ENCODE measurements around the gene TRAPPC6A. TPM values are rescaled to one million over a fixed set of nuclear protein-coding genes. Genes with fewer than 3 reads are reported as not detected.

The TRAPPC6A gene
- total and polyA plus RNA-seq, 9 of the 15 experiments (the other 6 are each of a cell fraction or from before 2014, with no cell fraction given) = 0.82 to 23.6 (median 11.6) TPM

DNA sequence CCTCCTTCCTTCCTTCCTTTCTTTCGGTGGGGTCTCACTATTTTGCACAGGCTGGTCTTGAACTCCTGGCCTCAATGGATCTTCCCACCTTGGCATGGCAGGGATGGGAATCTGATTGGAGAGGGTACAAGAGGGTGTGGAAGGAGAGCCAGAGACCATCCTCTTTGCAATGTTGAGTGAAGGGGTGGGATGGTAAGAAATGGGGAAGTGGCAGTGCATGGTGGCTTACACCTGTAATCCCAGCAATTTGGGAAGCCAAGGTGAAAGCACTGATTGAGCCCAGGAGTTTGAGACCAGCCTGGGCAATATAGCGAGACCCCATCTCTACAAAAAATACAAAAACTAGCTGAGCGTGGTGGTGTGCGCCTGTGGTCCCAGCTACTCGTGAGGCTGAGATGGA lies 6.1 kb upstream of the TRAPPC6A start:
- CTCF ChIA-PET (ENCODE audit: low intra/inter-chr PET ratio) = no interaction called here

DNA sequence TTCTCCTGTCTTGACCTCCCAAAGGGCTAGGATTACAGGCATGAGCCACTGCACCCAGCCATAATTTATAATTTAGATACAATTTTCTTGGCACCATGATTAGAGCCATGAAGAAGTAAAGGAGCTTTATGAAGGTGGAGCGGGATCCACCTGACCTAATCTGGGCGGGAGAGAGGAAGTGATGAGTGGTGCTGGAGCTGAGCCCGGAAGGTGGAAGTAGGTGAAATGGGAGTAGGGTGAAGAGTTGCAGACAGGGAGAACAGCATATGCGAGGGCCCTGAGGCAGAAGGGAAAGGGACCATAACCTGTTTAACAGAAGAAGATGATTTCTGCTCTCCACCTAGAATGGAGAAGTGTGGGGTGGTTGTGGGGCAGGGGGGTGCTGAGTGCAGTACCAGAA lies 4.7 kb upstream of the TRAPPC6A start:
- ChIA-PET CTCF (ENCODE audit: low intra/inter-chr PET ratio) (no interaction called here), POLR2A (interaction anchor here (0.5 to 1.9 kb wide), 6 partner anchors 10 to 157 kb away, joined by 3 to 6 read pairs (median 3); no protein-coding TSS in a partner anchor)
- Histone ChIP-seq H3K4me2 (ENCODE audit: insufficient read depth, low read length) (no peak overlapping the region), H3K27me3 (ENCODE audit: control insufficient read depth in 2 of 2, insufficient read depth in 2 of 2, low read length in 2 of 2) (no peaks in the 10 kb centered on the region), H3K79me2 (ENCODE audit: control insufficient read depth, insufficient read depth, low read length) (peaks cover 33% of the 10 kb centered on the region), H3K27ac (ENCODE audit: extremely low read depth, low read depth, low read length) (no peak overlapping the region), H2AFZ (ENCODE audit: low read depth, low read length) (no peak overlapping the region), H3K4me1 (replicated peaks in 1 of 2; ENCODE audit: control insufficient read depth in 2 of 2, insufficient read depth in 2 of 2, low read length in 2 of 2) (peaks cover 14 to 37% of the 10 kb centered on the region in 2 experiments), H3K9ac (ENCODE audit: insufficient read depth in 1 of 2, low read depth in 2 of 2, low read length in 2 of 2) (no peak overlapping the region), H3K4me3 (no peak overlapping the region), H4K20me1 (replicated peaks; ENCODE audit: control insufficient read depth, insufficient read depth, low read length) (no peaks in the 10 kb centered on the region), H3K9me1 (ENCODE audit: control insufficient read depth, insufficient read depth, low read length) (no peaks in the 10 kb centered on the region), H3K9me3 (replicated peaks; ENCODE audit: control insufficient read depth, insufficient read depth, low read depth, low read length) (no peaks in the 10 kb centered on the region), H3K36me3 (ENCODE audit: control insufficient read depth, insufficient read depth, low read length) (peaks cover 13% of the 10 kb centered on the region; the same call in 2 of the 3 replicates)
- FAIRE-seq (no peak), DNase-seq (ENCODE audit: extremely low read depth in 1 of 4, low spot score in 3 of 4) (peak in 1 of 4 experiments; percentile 7), ATAC-seq (no peak)
- intact Hi-C loops (cut with micrococcal nuclease) (no loop called here), in situ Hi-C loops (cut with MboI) (no loop called here)
- WGBS (ENCODE audit: insufficient coverage, low coverage, missing lambda C conversion rate) = 64% methylated on average over 4 of the region's 4 CpGs
- BruUV-seq (replicated peaks) = no TSS peak
- TF ChIP-seq, protein P1, sequence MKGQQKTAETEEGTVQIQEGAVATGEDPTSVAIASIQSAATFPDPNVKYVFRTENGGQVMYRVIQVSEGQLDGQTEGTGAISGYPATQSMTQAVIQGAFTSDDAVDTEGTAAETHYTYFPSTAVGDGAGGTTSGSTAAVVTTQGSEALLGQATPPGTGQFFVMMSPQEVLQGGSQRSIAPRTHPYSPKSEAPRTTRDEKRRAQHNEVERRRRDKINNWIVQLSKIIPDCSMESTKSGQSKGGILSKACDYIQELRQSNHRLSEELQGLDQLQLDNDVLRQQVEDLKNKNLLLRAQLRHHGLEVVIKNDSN (CRISPR knock-in tag; IDR thresholded peaks at IDR 0.05) = no peak
- peak; percentile 64; the same call in 1 of the 2 replicates for TF ChIP-seq SPI1 (IDR thresholded peaks at IDR 0.05; ENCODE audit: borderline replicate concordance, low read depth, low read length)
- TF ChIP-seq ETV5 (CRISPR knock-in tag; IDR thresholded peaks at IDR 0.05; ENCODE audit: low read depth) = no peak
- TF ChIP-seq FOXJ2 (tag; IDR thresholded peaks at IDR 0.05) = no peak
- no peak for TF ChIP-seq HCFC1 (IDR thresholded peaks at IDR 0.05; ENCODE audit: low read depth, low read length)
- TF ChIP-seq NFIC (IDR thresholded peaks at IDR 0.05) = peak; percentile 7; the same call in 1 of the 2 replicates
- TF ChIP-seq DPF2 (IDR thresholded peaks at IDR 0.05) = no peak

More for the DNA sequence above, 6.1 kb upstream of the TRAPPC6A start:
- DNase-seq (ENCODE audit: extremely low read depth in 1 of 4, low spot score in 3 of 4) (no peak), FAIRE-seq (no peak), ATAC-seq (no peak)
- 84% methylated on average over 5 of the region's 5 CpGs for WGBS (ENCODE audit: insufficient coverage, low coverage, missing lambda C conversion rate)
- peaks cover 27% of the 10 kb centered on the region for H3K79me2 ChIP-seq (ENCODE audit: control insufficient read depth, insufficient read depth, low read length)
- intact Hi-C loops (cut with micrococcal nuclease) = no loop called here
- TF ChIP-seq CREM (IDR thresholded peaks at IDR 0.05; ENCODE audit: low read depth) = no peak
- no peak for TF ChIP-seq SLC30A9 (CRISPR knock-in tag; IDR thresholded peaks at IDR 0.05)
- TF ChIP-seq, protein P2, sequence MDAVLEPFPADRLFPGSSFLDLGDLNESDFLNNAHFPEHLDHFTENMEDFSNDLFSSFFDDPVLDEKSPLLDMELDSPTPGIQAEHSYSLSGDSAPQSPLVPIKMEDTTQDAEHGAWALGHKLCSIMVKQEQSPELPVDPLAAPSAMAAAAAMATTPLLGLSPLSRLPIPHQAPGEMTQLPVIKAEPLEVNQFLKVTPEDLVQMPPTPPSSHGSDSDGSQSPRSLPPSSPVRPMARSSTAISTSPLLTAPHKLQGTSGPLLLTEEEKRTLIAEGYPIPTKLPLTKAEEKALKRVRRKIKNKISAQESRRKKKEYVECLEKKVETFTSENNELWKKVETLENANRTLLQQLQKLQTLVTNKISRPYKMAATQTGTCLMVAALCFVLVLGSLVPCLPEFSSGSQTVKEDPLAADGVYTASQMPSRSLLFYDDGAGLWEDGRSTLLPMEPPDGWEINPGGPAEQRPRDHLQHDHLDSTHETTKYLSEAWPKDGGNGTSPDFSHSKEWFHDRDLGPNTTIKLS (IDR thresholded peaks at IDR 0.05; ENCODE audit: borderline replicate concordance, low read depth) = no peak
- TF ChIP-seq SPI1 (IDR thresholded peaks at IDR 0.05; ENCODE audit: borderline replicate concordance, low read depth, low read length) = peak; percentile 86
- no peak for TF ChIP-seq RAD51 (IDR thresholded peaks at IDR 0.05; ENCODE audit: borderline replicate concordance, low read depth)
- no peak overlapping the region for H3K4me2 ChIP-seq (ENCODE audit: insufficient read depth, low read length)
- H3K4me1 ChIP-seq (replicated peaks in 1 of 2; ENCODE audit: control insufficient read depth in 2 of 2, insufficient read depth in 2 of 2, low read length in 2 of 2) = peaks cover 14 to 29% of the 10 kb centered on the region in 2 experiments
- BruUV-seq (replicated peaks) = no TSS peak
- H4K20me1 ChIP-seq (replicated peaks; ENCODE audit: control insufficient read depth, insufficient read depth, low read length) = no peaks in the 10 kb centered on the region
- in situ Hi-C loops (cut with MboI) = no loop called here
- peaks cover 13% of the 10 kb centered on the region; the same call in 2 of the 3 replicates for H3K36me3 ChIP-seq (ENCODE audit: control insufficient read depth, insufficient read depth, low read length)
- POLR2A ChIA-PET = no interaction called here
- H3K27me3 ChIP-seq (ENCODE audit: control insufficient read depth in 2 of 2, insufficient read depth in 2 of 2, low read length in 2 of 2) = no peaks in the 10 kb centered on the region
- no peak overlapping the region for H3K4me3 ChIP-seq
- H3K9ac ChIP-seq (ENCODE audit: insufficient read depth in 1 of 2, low read depth in 2 of 2, low read length in 2 of 2) = no peak overlapping the region
- H2AFZ ChIP-seq (ENCODE audit: low read depth, low read length) = no peak overlapping the region
- H3K9me3 ChIP-seq (replicated peaks; ENCODE audit: control insufficient read depth, insufficient read depth, low read depth, low read length) = no peaks in the 10 kb centered on the region
- no peak overlapping the region for H3K27ac ChIP-seq (ENCODE audit: extremely low read depth, low read depth, low read length)
- no peaks in the 10 kb centered on the region for H3K9me1 ChIP-seq (ENCODE audit: control insufficient read depth, insufficient read depth, low read length)

Measured in K562 (cell line).